PC-3 (cell line): ENCODE data around the gene KLHL13. TPM values are rescaled to one million over a fixed set of nuclear protein-coding genes. Genes with fewer than 3 reads are reported as not detected.

Experiments
- ATAC-seq: fragments of 200-7000 bp; cut with Tn5 transposase; 2 replicates; pipeline ENCODE4 v1.9.1; 2020; ENCODE audit warnings: mild to moderate bottlenecking, moderate library complexity
- BruUV-seq: library from RNA; stranded (reverse); fragments of 400-500 nt; replicated peaks from 2 replicates; lab custom pipeline; 2021; lab: Mats Ljungman, UMichigan
- CTCF ChIA-PET: fragments of 300-600 bp; sonication (Branson Sonifier 250); formaldehyde crosslinking; loops from one replicate; lab custom pipeline; 2022; ENCODE audit warnings: antibody characterized with exemption; lab: Charles Lee
- POLR2A ChIA-PET: fragments of 300-600 bp; sonication (Branson Sonifier 250); formaldehyde crosslinking; loops from one replicate; lab custom pipeline; 2022; ENCODE audit warnings: antibody characterized with exemption; ENCODE audit not compliant: unreplicated experiment; lab: Charles Lee
- DNase-seq: peaks from one replicate; pipeline ENCODE4 v3.0.0-alpha.2; 2015
- H2AFZ ChIP-seq: fragments of 300-600 bp; sonication (generic); 2 replicates; pipeline ENCODE4 v1.6.0; 2016; ENCODE audit warnings: antibody characterized with exemption, low read length
- H3F3A ChIP-seq: fragments of 300-600 bp; sonication (generic); one replicate; pipeline ENCODE4 v1.6.0; 2017; ENCODE audit warnings: antibody characterized with exemption, low read length, control low read depth, mild to moderate bottlenecking; ENCODE audit not compliant: unreplicated experiment
- H3K27ac ChIP-seq: fragments of 300-600 bp; sonication (generic); 2 replicates; pipeline ENCODE4 v1.5.1; 2016; ENCODE audit warnings: mild to moderate bottlenecking, low read length
- H3K27me3 ChIP-seq: fragments of 300-600 bp; sonication (generic); 2 replicates; pipeline ENCODE4 v1.6.1; 2016; ENCODE audit warnings: low read length, mixed read lengths
- H3K36me3 ChIP-seq: fragments of 300-600 bp; sonication (generic); 2 replicates; pipeline ENCODE4 v1.6.1; 2016; ENCODE audit warnings: low read depth, mixed run types, low read length, mixed read lengths
- H3K4me1 ChIP-seq: fragments of 300-600 bp; sonication (generic); 2 replicates; pipeline ENCODE4 v1.5.1; 2016; ENCODE audit warnings: low read length; ENCODE audit not compliant: insufficient read depth
- H3K4me2 ChIP-seq: fragments of 300-600 bp; sonication (generic); 2 replicates; pipeline ENCODE4 v1.6.0; 2016; ENCODE audit warnings: low read length
- H3K4me3 ChIP-seq: fragments of 300-600 bp; sonication (generic); 2 replicates; pipeline ENCODE4 v1.5.1; 2016; ENCODE audit warnings: mild to moderate bottlenecking, low read length, mixed read lengths
- H3K79me2 ChIP-seq: fragments of 300-600 bp; sonication (generic); 2 replicates; pipeline ENCODE4 v1.6.1; 2017; ENCODE audit warnings: low read length, mixed read lengths
- H3K9ac ChIP-seq: fragments of 300-600 bp; sonication (generic); 2 replicates; pipeline ENCODE4 v1.6.0; 2016; ENCODE audit warnings: mild to moderate bottlenecking, low read length
- H3K9me2 ChIP-seq: fragments of 300-600 bp; sonication (generic); replicated peaks from 2 replicates; pipeline ENCODE4 v1.6.1; 2016; ENCODE audit warnings: mixed run types, low read length, mixed read lengths
- H3K9me3 ChIP-seq: fragments of 300-600 bp; sonication (generic); 2 replicates; pipeline ENCODE4 v1.6.1; 2016; ENCODE audit warnings: low read length, mixed read lengths
- H4K20me1 ChIP-seq: fragments of 300-600 bp; sonication (generic); 2 replicates; pipeline ENCODE4 v1.6.1; 2016; ENCODE audit warnings: low read length, mixed read lengths
- EZH2 ChIP-seq: fragments of 300-600 bp; sonication (generic); IDR thresholded peaks from one replicate; pipeline ENCODE4 v1.6.1; 2017; ENCODE audit warnings: antibody characterized with exemption, mild to moderate bottlenecking, low read length; ENCODE audit not compliant: unreplicated experiment
- EZH2phosphoT487 ChIP-seq: fragments of 300-600 bp; sonication (generic); IDR thresholded peaks from 2 replicates; pipeline ENCODE4 v1.6.1; 2018; ENCODE audit warnings: mild to moderate bottlenecking, antibody characterized with exemption, low read length, borderline replicate concordance
- intact Hi-C: fragments of 100-400 bp; cut with micrococcal nuclease; formaldehyde crosslinking; loops from 2 replicates; pipeline ENCODE4 v1.9.0; 2023
- total RNA-seq: library from RNA; depleted of rRNA; stranded (reverse); fragments of >200 nt; gene quantifications from 2 replicates; pipeline ENCODE4 v1.2.3, GENCODE V29; 2014
- TF ChIP-seq, protein P1 (sequence below): fragments of 300-600 bp; sonication (generic); conservative IDR thresholded peaks from 2 replicates; pipeline ENCODE4 v1.5.1; 2017; ENCODE audit warnings: antibody characterized with exemption, low read depth, mild to moderate bottlenecking, low read length

Gene KLHL13
- total RNA-seq, 1 experiment from 2014 or later, result 4.0 TPM

DNA sequence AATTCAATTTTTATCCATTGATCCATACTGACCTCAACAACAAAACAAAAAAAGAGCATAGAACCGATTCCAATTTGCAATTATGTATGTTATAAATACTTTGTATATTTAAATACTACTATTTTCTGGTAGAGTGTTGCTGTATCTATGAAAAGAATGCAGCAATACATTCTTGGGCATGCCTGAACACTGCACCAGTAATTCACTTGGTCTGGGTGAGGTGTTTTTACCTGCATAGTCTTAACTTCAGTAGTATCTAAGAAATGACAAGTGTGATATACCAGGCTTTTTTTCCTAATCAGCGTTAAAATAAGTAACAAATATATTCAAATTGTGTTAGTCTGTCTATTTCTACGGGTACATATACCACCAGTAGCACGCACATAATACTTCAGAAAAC lies 120.2 kb downstream of the KLHL13 start:
- Histone ChIP-seq H3F3A (no peaks in the 10 kb centered on the region), H3K4me1 (peaks cover 10% of the 10 kb centered on the region), H3K27me3 (no peaks in the 10 kb centered on the region), H3K4me3 (no peak overlapping the region), H3K4me2 (no peak overlapping the region), H3K36me3 (no peaks in the 10 kb centered on the region), H2AFZ (no peak overlapping the region), H3K9ac (no peak overlapping the region), H3K9me3 (no peaks in the 10 kb centered on the region), H3K27ac (no peak overlapping the region), H3K9me2 (no peaks in the 10 kb centered on the region), H4K20me1 (no peaks in the 10 kb centered on the region), H3K79me2 (no peaks in the 10 kb centered on the region)
- no peak for DNase-seq
- ChIA-PET POLR2A (no interaction called here), CTCF (interaction anchor here (0.6 to 1.0 kb wide), 6 partner anchors 12 to 665 kb away, joined by 3 to 5 read pairs (median 3); no protein-coding TSS in a partner anchor)
- ATAC-seq, result no peak
- TF ChIP-seq, protein P1, sequence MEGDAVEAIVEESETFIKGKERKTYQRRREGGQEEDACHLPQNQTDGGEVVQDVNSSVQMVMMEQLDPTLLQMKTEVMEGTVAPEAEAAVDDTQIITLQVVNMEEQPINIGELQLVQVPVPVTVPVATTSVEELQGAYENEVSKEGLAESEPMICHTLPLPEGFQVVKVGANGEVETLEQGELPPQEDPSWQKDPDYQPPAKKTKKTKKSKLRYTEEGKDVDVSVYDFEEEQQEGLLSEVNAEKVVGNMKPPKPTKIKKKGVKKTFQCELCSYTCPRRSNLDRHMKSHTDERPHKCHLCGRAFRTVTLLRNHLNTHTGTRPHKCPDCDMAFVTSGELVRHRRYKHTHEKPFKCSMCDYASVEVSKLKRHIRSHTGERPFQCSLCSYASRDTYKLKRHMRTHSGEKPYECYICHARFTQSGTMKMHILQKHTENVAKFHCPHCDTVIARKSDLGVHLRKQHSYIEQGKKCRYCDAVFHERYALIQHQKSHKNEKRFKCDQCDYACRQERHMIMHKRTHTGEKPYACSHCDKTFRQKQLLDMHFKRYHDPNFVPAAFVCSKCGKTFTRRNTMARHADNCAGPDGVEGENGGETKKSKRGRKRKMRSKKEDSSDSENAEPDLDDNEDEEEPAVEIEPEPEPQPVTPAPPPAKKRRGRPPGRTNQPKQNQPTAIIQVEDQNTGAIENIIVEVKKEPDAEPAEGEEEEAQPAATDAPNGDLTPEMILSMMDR, result no peak
- TF ChIP-seq EZH2 (no peak), EZH2phosphoT487 (no peak)
- no TSS peak for BruUV-seq
- intact Hi-C loops, result loop anchor here (2.0 kb wide), 1 partner anchor 70 kb away; no protein-coding TSS in a partner anchor

DNA sequence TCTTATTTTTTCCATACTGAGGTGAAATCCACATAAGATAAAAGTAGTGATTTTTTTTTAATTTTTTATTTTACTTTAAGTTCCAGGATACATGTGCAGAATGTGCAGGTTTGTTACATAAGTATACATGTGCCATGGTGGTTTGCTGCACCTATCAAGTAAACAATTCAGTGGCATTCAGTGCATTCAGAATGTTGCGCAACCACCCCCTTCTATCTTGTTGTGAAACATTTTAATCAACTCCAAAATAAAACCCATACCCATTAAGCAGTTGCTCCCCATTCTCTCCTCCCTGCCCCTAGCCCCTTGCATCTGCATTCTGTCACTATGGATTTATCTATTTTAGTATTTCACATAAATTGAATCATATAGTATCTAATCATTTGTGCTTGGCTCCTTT lies 121.2 kb downstream of the KLHL13 start:
- Histone ChIP-seq H3K36me3 (no peaks in the 10 kb centered on the region), H3K9me3 (no peaks in the 10 kb centered on the region), H2AFZ (no peak overlapping the region), H3K9me2 (no peaks in the 10 kb centered on the region), H3F3A (no peaks in the 10 kb centered on the region), H3K4me2 (no peak overlapping the region), H3K79me2 (no peaks in the 10 kb centered on the region), H3K4me1 (peaks cover 14% of the 10 kb centered on the region), H3K4me3 (no peak overlapping the region), H3K27ac (no peak overlapping the region), H3K9ac (no peak overlapping the region), H3K27me3 (no peaks in the 10 kb centered on the region), H4K20me1 (no peaks in the 10 kb centered on the region)
- ATAC-seq (no peak), DNase-seq (no peak)
- ChIA-PET POLR2A (no interaction called here), CTCF (no interaction called here)
- TF ChIP-seq EZH2 (no peak), EZH2phosphoT487 (no peak)
- TF ChIP-seq, protein P1, result no peak
- intact Hi-C loops, result no loop called here
- BruUV-seq, result no TSS peak

DNA sequence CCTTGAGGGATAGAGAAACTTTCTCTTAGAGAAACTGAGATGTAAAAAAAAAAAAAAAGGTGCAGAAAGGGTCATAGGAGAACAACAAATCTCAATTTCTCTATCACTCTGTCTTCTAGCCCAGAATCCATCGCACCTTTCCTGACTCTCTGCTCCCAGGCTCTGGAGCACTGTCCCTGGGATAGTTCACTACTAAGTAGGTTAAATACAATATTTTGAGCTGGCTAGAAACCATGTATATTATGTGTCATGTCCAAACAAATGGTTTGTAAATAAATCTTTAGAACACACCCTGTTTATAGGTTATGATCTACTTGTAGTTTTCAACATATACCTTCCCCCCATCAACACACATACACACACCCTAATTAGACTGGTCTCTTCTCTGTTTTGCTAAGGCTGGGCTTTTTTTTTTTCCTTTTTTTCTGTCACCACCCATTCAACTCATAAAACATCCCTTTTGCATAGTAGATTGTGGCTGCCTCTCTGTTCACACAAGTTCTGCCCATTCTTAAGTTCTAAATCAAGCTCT lies 124.4 kb downstream of the KLHL13 start:
- H4K20me1 ChIP-seq, result no peaks in the 10 kb centered on the region
- no peaks in the 10 kb centered on the region for H3K36me3 ChIP-seq
- H3K4me2 ChIP-seq, result peak overlapping the region; percentile 49; the same call in 1 of the 2 replicates
- H3K9me2 ChIP-seq, result no peaks in the 10 kb centered on the region
- ChIA-PET CTCF (interaction anchor here (0.9 kb wide), 1 partner anchor 9 kb away, joined by 3 read pairs; no protein-coding TSS in a partner anchor), POLR2A (interaction anchor here (0.5 to 0.6 kb wide), 2 partner anchors 124 to 203 kb away, joined by 3 to 5 read pairs; partner anchors contain the start of gene KLHL13)
- H3K79me2 ChIP-seq, result no peaks in the 10 kb centered on the region
- peak; percentile 65 for ATAC-seq
- intact Hi-C loops, result loop anchor here (5.0 kb wide), 1 partner anchor 355 kb away; the partner anchor contains the start of gene WDR44
- peak overlapping the region; percentile 87 for H3K27ac ChIP-seq
- no peaks in the 10 kb centered on the region for H3K9me3 ChIP-seq
- H3K27me3 ChIP-seq, result no peaks in the 10 kb centered on the region
- no peaks in the 10 kb centered on the region for H3F3A ChIP-seq
- no peak overlapping the region for H3K4me3 ChIP-seq
- H2AFZ ChIP-seq, result no peak overlapping the region
- TF ChIP-seq, protein P1, result no peak
- no peak for TF ChIP-seq EZH2
- no peak for TF ChIP-seq EZH2phosphoT487
- H3K4me1 ChIP-seq, result peaks cover 14% of the 10 kb centered on the region
- peak; percentile 34 for DNase-seq
- peak overlapping the region; percentile 48 for H3K9ac ChIP-seq
- BruUV-seq, result TSS peak; percentile 50
